Activated CD8-positive, alpha-beta T cell treated with anti-CD3 and anti-CD28 coated beads, Interleukin-2, amount 10 ng/mL, durations not matched to agents 7 days and 5 days (primary cell): ENCODE results near the gene ELOB. TPM values are rescaled to one million over a fixed set of nuclear protein-coding genes. Genes with fewer than 3 reads are reported as not detected.
A peak's percentile ranks its signal among the peaks of the same experiment; 100 is the strongest.

Experiments used
- ATAC-seq: fragments of 150-1000 bp; cut with Tn5 transposase; one replicate; pipeline ENCODE4 v1.10.0; 2021; ENCODE audit warnings: moderate library complexity
- CTCF ChIA-PET: fragments of 350-600 bp; sonication (Branson Sonifier 250); formaldehyde crosslinking; loops from one replicate; lab custom pipeline; 2021; ENCODE audit warnings: antibody characterized with exemption; lab: Charles Lee
- POLR2A ChIA-PET: fragments of 350-600 bp; sonication (Branson Sonifier 250); formaldehyde crosslinking; loops from one replicate; lab custom pipeline; 2021; ENCODE audit warnings: antibody characterized with exemption; lab: Charles Lee
- DNase-seq: peaks from one replicate; pipeline ENCODE4 v3.0.0-alpha.2; 2020
- H3K27ac Mint-ChIP-seq: one replicate; pipeline ENCODE4 v1.8.0; 2021; ENCODE audit warnings: mild to moderate bottlenecking, mixed read lengths
- H3K27me3 Mint-ChIP-seq: one replicate; pipeline ENCODE4 v1.8.0; 2021; ENCODE audit warnings: low read depth, mixed read lengths
- H3K36me3 Mint-ChIP-seq: one replicate; pipeline ENCODE4 v1.8.0; 2021; ENCODE audit warnings: low read depth, mixed read lengths
- H3K4me1 Mint-ChIP-seq: one replicate; pipeline ENCODE4 v1.8.0; 2021; ENCODE audit warnings: low read depth, mixed read lengths
- H3K4me3 Mint-ChIP-seq: one replicate; pipeline ENCODE4 v1.8.0; 2021; ENCODE audit warnings: mild to moderate bottlenecking, mixed read lengths
- H3K9me3 Mint-ChIP-seq: one replicate; pipeline ENCODE4 v1.8.0; 2022; ENCODE audit warnings: mixed read lengths; ENCODE audit not compliant: insufficient read depth
- total RNA-seq, 2 experiments: library from RNA; stranded (reverse); gene quantifications; one replicate each; pipeline ENCODE4 v1.2.3, GENCODE V29; 2021

Gene ELOB
- total RNA-seq, 2 experiments from 2014 or later: 163 to 182 TPM

- H3K9me3 Mint-ChIP-seq: no peaks in the 10 kb centered on the region
- no peak for ATAC-seq
- POLR2A ChIA-PET: interaction anchor here (0.6 to 8.4 kb wide), 8 partner anchors 10 to 191 kb away, joined by 3 to 60 read pairs (median 4); partner anchors contain the start of genes FLYWCH1, FLYWCH2, KCTD5 and SRRM2
- DNase-seq: no peak
- H3K4me3 Mint-ChIP-seq: peak overlapping the region; percentile 96
- no peaks in the 10 kb centered on the region for H3K27me3 Mint-ChIP-seq
- peak overlapping the region; percentile 97 for H3K27ac Mint-ChIP-seq
- H3K36me3 Mint-ChIP-seq: peaks cover 9% of the 10 kb centered on the region
- peaks cover 37% of the 10 kb centered on the region for H3K4me1 Mint-ChIP-seq
- CTCF ChIA-PET: interaction anchor here (1.4 to 1.7 kb wide), 2 partner anchors 90 to 148 kb away, joined by 4 to 5 read pairs; no protein-coding TSS in a partner anchor
These were observed 1.5 kb upstream of the ELOB start for GRCh38 chr16:2778630-2778958.

DNA sequence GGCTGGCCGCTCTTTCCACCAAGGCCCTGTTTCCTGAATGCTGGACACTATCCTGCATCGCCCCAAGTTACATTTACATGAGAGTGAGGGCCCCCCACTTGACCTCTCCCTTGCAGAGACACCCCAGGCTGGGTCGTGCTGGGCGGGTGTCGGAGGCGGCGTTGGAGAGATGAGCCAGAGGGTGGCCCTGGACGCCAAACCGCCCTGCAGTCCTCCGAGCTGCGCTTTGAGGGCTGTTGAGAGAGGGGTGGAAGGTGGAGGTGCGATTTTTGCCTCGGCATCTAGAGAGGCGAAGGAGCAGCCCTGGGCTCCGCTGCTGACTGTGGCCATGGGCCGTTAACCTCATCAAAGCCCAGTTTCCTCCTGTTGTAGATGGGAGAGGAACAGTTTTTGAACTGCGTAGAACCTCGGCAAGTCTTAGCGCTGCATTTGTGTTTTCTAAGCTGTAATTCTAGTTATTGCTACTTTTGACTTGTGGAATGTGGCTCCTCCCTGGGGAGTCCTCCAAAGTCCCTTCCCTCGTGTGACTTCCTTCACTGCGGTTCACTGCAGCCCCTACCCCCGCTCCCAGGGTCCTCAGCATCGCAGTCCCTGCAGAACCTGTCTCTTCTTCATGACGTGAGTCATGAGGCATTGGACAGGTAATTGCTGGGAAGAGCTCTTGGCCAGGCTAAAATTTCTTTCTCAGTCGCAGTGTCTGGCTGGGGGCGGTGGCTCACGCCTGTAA, 986 bp upstream of the ELOB start:
- Mint-ChIP-seq H3K4me3 (peak overlapping the region; percentile 96), H3K9me3 (no peaks in the 10 kb centered on the region), H3K27ac (peak overlapping the region; percentile 97), H3K4me1 (peaks cover 38% of the 10 kb centered on the region), H3K36me3 (peaks cover 14% of the 10 kb centered on the region), H3K27me3 (no peaks in the 10 kb centered on the region)
- POLR2A ChIA-PET: interaction anchor here (0.6 to 8.4 kb wide), 13 partner anchors 10 to 524 kb away, joined by 3 to 60 read pairs (median 3); partner anchors contain the start of genes FLYWCH1, FLYWCH2, KCTD5 and SRRM2
- ATAC-seq: peak; percentile 20
- CTCF ChIA-PET: interaction anchor here (1.0 to 1.7 kb wide), 4 partner anchors 90 to 149 kb away, joined by 3 to 5 read pairs (median 4); no protein-coding TSS in a partner anchor
- DNase-seq: peak; percentile 46

- Mint-ChIP-seq H3K9me3 (no peaks in the 10 kb centered on the region), H3K4me1 (peaks cover 38% of the 10 kb centered on the region), H3K27ac (peak overlapping the region; percentile 87), H3K4me3 (peak overlapping the region; percentile 85), H3K27me3 (no peaks in the 10 kb centered on the region), H3K36me3 (peaks cover 25% of the 10 kb centered on the region)
- peak; percentile 42 for ATAC-seq
- ChIA-PET POLR2A (interaction anchor here (0.6 to 8.4 kb wide), 4 partner anchors 10 to 92 kb away, joined by 3 to 60 read pairs (median 5); partner anchors contain the start of gene SRRM2), CTCF (interaction anchor here (0.8 to 1.4 kb wide), 3 partner anchors 23 to 92 kb away, joined by 3 to 5 read pairs (median 3); no protein-coding TSS in a partner anchor)
- DNase-seq: peak; percentile 42
These were observed 460 bp downstream of the ELOB start for GRCh38 chr16:2776500-2777139.

DNA sequence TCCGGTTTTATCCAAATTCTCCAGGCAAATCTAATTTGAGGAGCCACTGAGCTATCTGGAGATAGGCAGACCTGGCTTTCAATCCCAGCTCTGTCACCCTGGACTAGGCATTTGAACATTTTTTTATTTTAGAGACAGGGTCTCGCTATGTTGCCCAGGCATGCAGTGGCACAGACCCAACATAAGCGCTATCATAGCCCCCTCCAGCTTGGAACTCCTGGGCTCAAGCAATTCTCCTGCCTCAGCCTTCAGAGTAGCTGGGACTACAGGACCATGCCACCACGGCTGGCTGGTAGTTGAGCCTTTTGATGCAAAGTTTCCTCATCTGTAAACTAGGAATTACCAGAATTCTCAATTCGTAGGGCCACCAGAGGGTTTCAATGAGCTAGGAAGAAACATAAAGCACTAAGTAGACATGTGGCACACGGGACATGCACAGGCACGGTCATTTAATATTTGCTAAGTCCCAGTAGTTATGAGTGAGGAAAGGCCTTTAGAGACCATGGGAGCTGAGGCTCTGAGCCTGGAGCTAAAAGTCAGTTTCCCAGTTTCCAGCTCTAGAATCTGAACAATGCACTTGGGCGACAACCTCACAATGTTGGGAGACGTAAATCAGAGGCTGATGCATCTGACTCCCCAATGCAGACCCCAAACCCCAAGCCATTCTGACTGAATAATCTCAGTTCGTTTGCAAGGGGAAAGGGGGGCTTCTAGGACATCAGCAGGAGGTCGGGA, 1.1 kb downstream of the ELOB start:
- DNase-seq (no peak), ATAC-seq (no peak)
- peaks cover 30% of the 10 kb centered on the region for H3K36me3 Mint-ChIP-seq
- no peaks in the 10 kb centered on the region for H3K27me3 Mint-ChIP-seq
- peaks cover 38% of the 10 kb centered on the region for H3K4me1 Mint-ChIP-seq
- CTCF ChIA-PET: interaction anchor here (0.8 to 1.4 kb wide), 2 partner anchors 22 to 92 kb away, joined by 3 to 5 read pairs; no protein-coding TSS in a partner anchor
- peak overlapping the region; percentile 85 for H3K4me3 Mint-ChIP-seq
- H3K27ac Mint-ChIP-seq: peak overlapping the region; percentile 87
- no peaks in the 10 kb centered on the region for H3K9me3 Mint-ChIP-seq
- POLR2A ChIA-PET: interaction anchor here (0.7 to 8.4 kb wide), 3 partner anchors 9 to 204 kb away, joined by 3 to 60 read pairs (median 4); partner anchors contain the start of genes PKMYT1 and SRRM2

DNA sequence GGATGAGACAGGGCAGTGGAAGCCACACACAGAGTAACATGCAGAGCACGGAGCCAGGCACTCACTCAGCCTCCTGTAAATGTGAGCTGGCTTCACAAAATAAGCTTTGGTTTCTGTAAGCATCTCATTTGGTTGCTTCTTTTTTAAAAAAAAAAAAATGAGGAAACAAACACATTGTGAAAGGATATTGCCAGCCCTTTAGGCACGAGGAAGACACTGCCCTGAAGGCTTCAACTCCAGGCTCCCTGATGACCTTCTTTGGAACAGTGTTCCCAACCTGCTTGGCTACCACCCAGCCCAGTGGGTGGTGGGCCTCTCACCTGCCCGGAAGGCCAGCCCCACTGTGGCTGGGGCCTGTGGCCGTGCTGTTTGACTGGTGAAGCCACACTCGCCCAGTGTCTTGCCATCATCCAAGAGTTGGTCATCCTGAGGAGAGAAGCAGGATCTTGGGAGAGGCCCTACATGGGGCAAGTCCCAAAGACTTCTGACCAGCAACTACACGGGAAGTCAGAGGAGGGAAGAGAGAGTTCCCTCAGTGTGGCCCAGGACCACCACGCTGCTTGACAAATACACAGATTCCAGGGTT, 1.9 kb downstream of the ELOB start:
- H3K4me1 Mint-ChIP-seq: peaks cover 34% of the 10 kb centered on the region
- no peak overlapping the region for H3K27ac Mint-ChIP-seq
- no peaks in the 10 kb centered on the region for H3K9me3 Mint-ChIP-seq
- POLR2A ChIA-PET: interaction anchor here (0.7 to 8.4 kb wide), 2 partner anchors 23 to 205 kb away, joined by 3 to 60 read pairs; partner anchors contain the start of genes PKMYT1 and SRRM2
- H3K27me3 Mint-ChIP-seq: no peaks in the 10 kb centered on the region
- peak overlapping the region; percentile 40 for H3K4me3 Mint-ChIP-seq
- CTCF ChIA-PET: interaction anchor here (1.4 to 1.5 kb wide), 2 partner anchors 22 to 93 kb away, joined by 4 to 5 read pairs; no protein-coding TSS in a partner anchor
- ATAC-seq (no peak), DNase-seq (no peak)
- H3K36me3 Mint-ChIP-seq: peaks cover 34% of the 10 kb centered on the region

GRCh38 chr16:2774161-2774891, 2.8 kb downstream of the ELOB start:
- H3K9me3 Mint-ChIP-seq: no peaks in the 10 kb centered on the region
- ChIA-PET POLR2A (interaction anchor here (8.4 kb wide), 1 partner anchor 22 kb away, joined by 60 read pairs; the partner anchor contains the start of gene SRRM2), CTCF (interaction anchor here (1.5 kb wide), 1 partner anchor 21 kb away, joined by 4 read pairs; no protein-coding TSS in a partner anchor)
- H3K4me3 Mint-ChIP-seq: no peak overlapping the region
- no peak overlapping the region for H3K27ac Mint-ChIP-seq
- DNase-seq: no peak
- ATAC-seq: no peak
- H3K27me3 Mint-ChIP-seq: no peaks in the 10 kb centered on the region
- peaks cover 43% of the 10 kb centered on the region for H3K36me3 Mint-ChIP-seq
- peaks cover 32% of the 10 kb centered on the region for H3K4me1 Mint-ChIP-seq

DNA sequence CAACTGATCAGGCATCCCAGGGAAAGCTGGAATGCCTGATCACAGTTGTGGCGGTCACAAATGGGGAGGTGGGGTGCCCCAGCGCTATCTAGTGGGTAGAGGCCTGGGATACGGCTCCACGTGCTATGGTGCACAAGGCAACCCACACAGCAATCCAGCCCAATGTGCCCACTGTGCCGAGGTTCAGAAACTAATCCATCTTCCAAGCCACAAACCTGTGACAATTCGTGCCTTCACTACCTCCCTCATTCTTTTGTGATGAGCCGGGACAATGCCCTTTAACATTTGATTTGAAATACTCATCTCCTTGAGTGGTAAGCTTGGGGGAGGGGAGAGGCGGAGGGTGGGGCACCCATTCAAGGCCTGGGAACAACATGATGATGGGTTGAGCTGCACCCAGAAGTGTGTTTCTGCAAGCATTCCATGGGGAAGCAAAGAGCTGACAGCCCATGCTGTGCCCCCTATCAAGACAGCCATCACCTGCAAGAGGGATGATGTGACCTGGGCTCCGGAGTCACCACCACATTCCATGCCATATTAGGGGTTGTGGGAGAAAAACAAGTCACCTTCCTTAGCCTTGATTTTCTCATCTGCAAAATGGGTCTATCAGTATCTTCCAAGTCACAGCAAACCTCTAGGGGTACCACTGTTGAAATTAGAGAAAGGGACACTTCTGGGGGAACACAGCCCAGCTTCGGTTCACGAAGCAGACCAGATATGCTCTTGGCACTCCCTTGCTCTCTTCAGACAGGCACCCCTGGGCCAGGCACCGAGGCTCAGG, 3.7 kb downstream of the ELOB start:
- Mint-ChIP-seq H3K4me1 (peaks cover 25% of the 10 kb centered on the region), H3K27me3 (no peaks in the 10 kb centered on the region), H3K36me3 (peaks cover 52% of the 10 kb centered on the region), H3K4me3 (no peak overlapping the region), H3K27ac (peak overlapping the region; percentile 4), H3K9me3 (no peaks in the 10 kb centered on the region)
- ATAC-seq: no peak
- ChIA-PET CTCF (no interaction called here), POLR2A (interaction anchor here (8.4 kb wide), 1 partner anchor 21 kb away, joined by 60 read pairs; the partner anchor contains the start of gene SRRM2)
- DNase-seq: no peak

DNA sequence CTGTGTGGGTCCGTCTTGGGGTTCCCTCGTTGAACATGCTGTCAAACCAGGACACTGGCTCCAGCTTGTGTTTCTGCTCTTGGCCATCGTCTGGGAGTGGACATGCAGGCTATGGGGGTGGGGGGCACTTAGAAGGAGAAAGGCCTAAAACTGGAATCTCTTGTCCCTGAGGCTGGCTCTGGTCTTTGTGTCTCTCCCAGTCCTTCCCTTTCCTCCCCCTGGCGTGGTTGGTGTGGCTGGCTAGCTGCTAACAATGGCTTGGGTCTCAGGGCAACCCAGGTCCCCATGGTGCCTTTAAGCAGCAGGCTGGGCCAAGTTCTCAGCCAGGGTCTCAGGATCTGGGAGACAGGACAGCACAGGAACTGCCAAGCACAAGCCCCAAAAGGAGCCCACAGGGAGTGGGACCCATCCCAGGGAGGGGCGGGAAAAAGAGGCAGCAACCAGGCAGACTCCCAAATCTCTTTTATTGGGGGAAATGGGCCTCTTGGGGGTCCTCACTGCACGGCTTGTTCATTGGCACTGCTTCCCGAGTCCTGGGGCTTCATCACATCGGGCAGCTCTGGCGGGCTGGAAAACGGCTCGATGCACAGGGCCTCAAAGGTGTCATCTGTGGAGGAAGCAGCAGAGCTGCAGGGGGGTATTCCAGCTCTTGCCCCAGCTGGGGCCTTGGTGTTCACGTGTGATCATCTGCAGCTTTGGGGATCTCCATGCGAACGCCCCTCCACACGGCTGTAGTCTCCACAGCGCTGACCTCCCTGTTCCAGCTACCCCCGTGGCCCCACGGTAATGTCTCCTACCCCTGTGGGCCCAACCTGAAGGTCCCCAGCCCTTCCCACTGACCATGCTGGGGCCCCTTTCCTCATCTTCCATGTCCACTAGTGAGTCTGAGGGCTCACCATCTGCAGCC, 5.3 kb downstream of the ELOB start:
- ChIA-PET CTCF (no interaction called here), POLR2A (interaction anchor here (8.4 kb wide), 1 partner anchor 20 kb away, joined by 60 read pairs; the partner anchor contains the start of gene SRRM2)
- no peaks in the 10 kb centered on the region for H3K27me3 Mint-ChIP-seq
- no peaks in the 10 kb centered on the region for H3K9me3 Mint-ChIP-seq
- no peak overlapping the region for H3K4me3 Mint-ChIP-seq
- H3K36me3 Mint-ChIP-seq: peaks cover 58% of the 10 kb centered on the region
- ATAC-seq (no peak), DNase-seq (no peak)
- H3K27ac Mint-ChIP-seq: peak overlapping the region; percentile 15
- H3K4me1 Mint-ChIP-seq: peaks cover 21% of the 10 kb centered on the region
